ENCODE measurements around the gene LRMDA.

LRMDA gene

DNA sequence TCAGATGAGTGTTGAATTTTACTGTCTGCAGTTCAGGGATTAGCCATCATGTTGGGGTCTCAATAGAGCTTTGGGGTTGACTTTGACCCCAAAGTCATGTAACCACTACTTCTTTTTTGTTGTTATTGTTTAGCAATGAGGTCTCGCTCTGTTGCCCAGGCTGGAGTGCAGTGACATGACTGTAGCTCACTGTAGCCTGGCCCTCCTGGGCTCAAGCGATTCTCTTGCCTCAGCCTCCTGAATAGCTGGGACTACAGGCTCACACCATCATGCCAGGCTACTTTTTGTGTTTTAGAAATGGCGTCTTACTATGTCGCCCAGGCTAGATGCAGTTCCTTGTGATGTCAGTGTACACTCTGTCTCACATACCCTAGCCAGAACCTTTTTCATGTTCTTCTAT, 598.4 kb downstream of the LRMDA start:
- no peaks in the 10 kb centered on the region for H3K36me3 ChIP-seq
- DNase-seq = no peak
- no peaks in the 10 kb centered on the region for H3K27me3 ChIP-seq (ENCODE audit: insufficient read depth, low read depth, severe bottlenecking)
- no peak overlapping the region for H3K4me3 ChIP-seq (ENCODE audit: low read depth, low read length)
- H3K9me3 ChIP-seq (ENCODE audit: severe bottlenecking) = no peaks in the 10 kb centered on the region
- no peak overlapping the region for H3K27ac ChIP-seq
- TF ChIP-seq, protein P1, sequence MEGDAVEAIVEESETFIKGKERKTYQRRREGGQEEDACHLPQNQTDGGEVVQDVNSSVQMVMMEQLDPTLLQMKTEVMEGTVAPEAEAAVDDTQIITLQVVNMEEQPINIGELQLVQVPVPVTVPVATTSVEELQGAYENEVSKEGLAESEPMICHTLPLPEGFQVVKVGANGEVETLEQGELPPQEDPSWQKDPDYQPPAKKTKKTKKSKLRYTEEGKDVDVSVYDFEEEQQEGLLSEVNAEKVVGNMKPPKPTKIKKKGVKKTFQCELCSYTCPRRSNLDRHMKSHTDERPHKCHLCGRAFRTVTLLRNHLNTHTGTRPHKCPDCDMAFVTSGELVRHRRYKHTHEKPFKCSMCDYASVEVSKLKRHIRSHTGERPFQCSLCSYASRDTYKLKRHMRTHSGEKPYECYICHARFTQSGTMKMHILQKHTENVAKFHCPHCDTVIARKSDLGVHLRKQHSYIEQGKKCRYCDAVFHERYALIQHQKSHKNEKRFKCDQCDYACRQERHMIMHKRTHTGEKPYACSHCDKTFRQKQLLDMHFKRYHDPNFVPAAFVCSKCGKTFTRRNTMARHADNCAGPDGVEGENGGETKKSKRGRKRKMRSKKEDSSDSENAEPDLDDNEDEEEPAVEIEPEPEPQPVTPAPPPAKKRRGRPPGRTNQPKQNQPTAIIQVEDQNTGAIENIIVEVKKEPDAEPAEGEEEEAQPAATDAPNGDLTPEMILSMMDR (IDR thresholded peaks at IDR 0.05; ENCODE audit: low read depth, low read length) = no peak

DNA sequence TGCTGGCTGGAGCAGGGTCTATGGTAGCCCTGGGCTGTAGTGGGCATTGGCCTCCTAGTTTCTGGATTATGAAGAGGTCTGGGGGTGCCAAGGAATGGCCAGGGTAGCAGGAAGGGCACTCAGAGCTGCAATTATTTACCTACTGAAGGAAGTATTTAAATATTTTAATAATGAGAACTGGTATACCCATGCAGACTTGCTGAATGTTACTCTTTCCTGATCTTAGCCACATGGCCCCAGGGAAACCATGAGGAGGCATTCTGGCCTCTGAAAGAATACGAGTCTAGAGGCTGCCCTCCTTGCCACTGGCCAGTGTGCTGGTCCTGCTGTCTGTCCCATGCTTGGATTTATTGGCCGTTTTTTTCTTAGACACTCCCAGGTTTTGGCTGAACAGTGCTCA, 599.7 kb downstream of the LRMDA start:
- H3K36me3 ChIP-seq = no peaks in the 10 kb centered on the region
- no peaks in the 10 kb centered on the region for H3K27me3 ChIP-seq (ENCODE audit: insufficient read depth, low read depth, severe bottlenecking)
- DNase-seq = no peak
- TF ChIP-seq, protein P1 (IDR thresholded peaks at IDR 0.05; ENCODE audit: low read depth, low read length) = no peak
- no peak overlapping the region for H3K4me3 ChIP-seq (ENCODE audit: low read depth, low read length)
- no peak overlapping the region for H3K27ac ChIP-seq
- no peaks in the 10 kb centered on the region for H3K9me3 ChIP-seq (ENCODE audit: severe bottlenecking)

DNA sequence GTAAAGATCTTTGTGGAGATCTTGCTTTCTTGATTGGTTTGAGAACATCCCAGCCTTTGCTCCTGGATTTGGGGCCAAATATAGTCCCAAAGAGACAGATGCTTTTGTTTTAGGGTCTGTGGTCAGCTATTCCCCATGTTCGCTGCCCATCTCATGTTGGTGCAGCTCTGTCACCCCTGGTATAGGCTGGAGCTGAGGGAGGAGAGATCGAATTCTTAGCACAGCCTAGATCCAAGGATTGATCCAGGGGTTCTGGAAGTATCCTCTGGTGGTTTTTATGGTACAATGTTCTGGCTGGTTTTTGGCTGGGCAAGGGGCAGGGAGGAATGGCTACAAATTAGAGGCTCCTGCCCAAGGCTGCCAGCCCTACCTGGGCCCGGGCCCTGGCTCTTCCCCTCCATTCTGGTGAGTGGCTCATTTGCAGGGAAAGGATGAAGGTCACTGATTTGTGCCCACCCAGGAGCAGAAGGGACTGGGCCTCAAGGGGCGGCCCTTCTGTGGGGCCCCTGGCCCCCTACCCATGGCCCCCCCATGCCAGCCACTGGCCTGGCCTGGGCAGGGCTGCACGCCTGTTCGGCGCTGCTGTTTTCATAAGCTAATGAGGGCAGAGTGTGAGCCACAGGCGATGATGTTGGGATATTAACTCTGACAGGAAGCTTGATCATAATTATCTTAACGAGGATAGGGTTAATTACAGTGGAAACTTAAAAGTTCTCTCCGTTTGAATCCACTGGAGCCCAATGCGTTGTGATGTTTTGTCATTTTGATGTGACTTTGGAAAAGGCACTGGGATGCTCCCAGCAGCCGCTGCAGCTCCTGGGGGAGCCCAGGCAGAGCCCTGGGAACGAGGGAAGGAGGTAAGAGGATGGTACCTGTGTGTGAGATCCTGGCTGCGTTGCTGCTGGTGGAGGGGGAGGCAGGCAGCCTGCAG, 600.6 kb downstream of the LRMDA start:
- Histone ChIP-seq H3K27ac (no peak overlapping the region), H3K4me3 (ENCODE audit: low read depth, low read length) (no peak overlapping the region), H3K36me3 (no peaks in the 10 kb centered on the region), H3K27me3 (ENCODE audit: insufficient read depth, low read depth, severe bottlenecking) (no peaks in the 10 kb centered on the region), H3K9me3 (ENCODE audit: severe bottlenecking) (no peaks in the 10 kb centered on the region)
- TF ChIP-seq, protein P1 (IDR thresholded peaks at IDR 0.05; ENCODE audit: low read depth, low read length) = no peak
- no peak for DNase-seq

DNA sequence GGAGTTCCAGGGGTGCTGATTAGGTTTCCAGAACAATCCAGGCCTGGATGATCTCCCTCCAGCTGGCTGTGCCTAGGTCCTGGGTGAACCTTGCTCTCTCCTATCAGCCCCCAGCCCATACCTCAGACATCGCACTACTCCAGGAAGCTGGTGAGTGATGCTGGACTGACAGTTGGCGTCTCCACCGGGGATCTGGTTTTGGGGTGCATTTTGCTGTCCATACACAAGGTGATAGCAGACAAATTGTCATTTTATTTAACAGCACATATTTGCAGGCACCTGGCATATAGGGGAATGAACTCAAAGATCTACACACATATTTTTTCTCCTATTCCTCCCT, 601.2 kb downstream of the LRMDA start:
- Histone ChIP-seq H3K36me3 (no peaks in the 10 kb centered on the region), H3K9me3 (ENCODE audit: severe bottlenecking) (no peaks in the 10 kb centered on the region), H3K27me3 (ENCODE audit: insufficient read depth, low read depth, severe bottlenecking) (no peaks in the 10 kb centered on the region), H3K27ac (no peak overlapping the region), H3K4me3 (ENCODE audit: low read depth, low read length) (no peak overlapping the region)
- TF ChIP-seq, protein P1 (IDR thresholded peaks at IDR 0.05; ENCODE audit: low read depth, low read length) = no peak
- no peak for DNase-seq

DNA sequence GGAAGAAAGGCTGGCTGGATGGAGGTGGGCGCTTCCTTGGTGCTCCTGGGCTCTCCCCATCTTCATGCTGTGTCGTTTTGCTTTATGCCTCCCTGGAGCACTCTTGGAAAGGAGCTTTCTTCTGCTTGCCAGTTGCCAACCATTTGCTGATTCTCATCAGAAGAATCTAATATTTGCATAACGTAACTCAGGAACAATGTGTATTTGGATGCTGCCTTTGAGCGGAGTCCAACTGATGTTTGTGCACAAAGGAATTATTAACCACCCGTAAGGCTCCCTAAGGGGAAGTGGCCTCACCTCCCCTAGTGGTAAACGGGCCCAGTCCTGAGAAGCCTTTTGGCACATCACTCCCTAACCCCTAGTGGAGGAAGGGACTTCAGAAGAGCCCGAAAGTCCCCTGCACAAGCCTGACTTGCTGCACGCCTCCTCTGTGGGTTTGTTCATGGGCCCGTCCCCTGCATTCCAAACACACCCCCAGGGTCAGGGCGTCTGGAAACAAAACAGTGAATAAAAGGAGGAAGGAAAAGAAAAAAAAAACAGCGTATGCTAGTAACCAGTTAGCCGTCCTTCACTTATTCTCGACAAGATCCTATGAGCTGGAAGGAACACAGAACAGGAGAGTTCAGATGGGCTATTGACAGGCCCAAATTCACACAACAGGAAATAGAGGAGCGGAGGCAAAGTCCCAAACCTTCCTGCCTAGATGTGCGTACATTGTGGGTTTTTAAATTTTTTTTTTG, 602.2 kb downstream of the LRMDA start:
- no peak overlapping the region for H3K4me3 ChIP-seq (ENCODE audit: low read depth, low read length)
- H3K27me3 ChIP-seq (ENCODE audit: insufficient read depth, low read depth, severe bottlenecking) = no peaks in the 10 kb centered on the region
- H3K36me3 ChIP-seq = no peaks in the 10 kb centered on the region
- no peak overlapping the region for H3K27ac ChIP-seq
- DNase-seq = no peak
- H3K9me3 ChIP-seq (ENCODE audit: severe bottlenecking) = peaks cover 4% of the 10 kb centered on the region
- TF ChIP-seq, protein P1 (IDR thresholded peaks at IDR 0.05; ENCODE audit: low read depth, low read length) = 0 out of 2 replicates have a peak, but pooled peaks have one; percentile 13

Data from WERI-Rb-1 (cell line).